Measurements from ENCODE around the gene WNT2. TPM values are rescaled to one million over a fixed set of nuclear protein-coding genes. Genes with fewer than 3 reads are reported as not detected.
A peak's percentile ranks its signal among the peaks of the same experiment; 100 is the strongest.

WNT2 gene
- total RNA-seq, 1 donor from 2014 or later: 0.07 TPM

DNA sequence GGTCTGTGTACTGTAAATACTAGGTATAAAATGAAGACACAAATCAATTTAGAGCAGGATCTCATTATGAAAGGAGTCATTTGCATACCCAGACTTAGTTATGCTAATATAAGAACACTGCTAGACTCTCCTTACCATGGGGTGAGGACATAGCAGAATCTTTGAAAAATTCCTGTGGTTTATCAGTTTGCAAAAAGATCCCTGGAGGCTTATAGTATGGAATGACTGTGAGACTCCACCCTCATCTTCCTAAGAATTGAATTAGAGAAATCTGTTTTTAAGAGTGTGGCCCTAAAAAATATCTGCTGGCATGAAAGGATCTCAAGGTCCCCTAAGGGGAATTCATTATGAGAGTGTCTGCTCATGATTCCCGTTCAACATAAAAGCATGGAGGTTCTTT, 63.2 kb downstream of the WNT2 start:
- no peak for TF ChIP-seq EZH2 (IDR thresholded peaks at IDR 0.05; ENCODE audit: insufficient read depth, low read length)
- TF ChIP-seq, protein P1, sequence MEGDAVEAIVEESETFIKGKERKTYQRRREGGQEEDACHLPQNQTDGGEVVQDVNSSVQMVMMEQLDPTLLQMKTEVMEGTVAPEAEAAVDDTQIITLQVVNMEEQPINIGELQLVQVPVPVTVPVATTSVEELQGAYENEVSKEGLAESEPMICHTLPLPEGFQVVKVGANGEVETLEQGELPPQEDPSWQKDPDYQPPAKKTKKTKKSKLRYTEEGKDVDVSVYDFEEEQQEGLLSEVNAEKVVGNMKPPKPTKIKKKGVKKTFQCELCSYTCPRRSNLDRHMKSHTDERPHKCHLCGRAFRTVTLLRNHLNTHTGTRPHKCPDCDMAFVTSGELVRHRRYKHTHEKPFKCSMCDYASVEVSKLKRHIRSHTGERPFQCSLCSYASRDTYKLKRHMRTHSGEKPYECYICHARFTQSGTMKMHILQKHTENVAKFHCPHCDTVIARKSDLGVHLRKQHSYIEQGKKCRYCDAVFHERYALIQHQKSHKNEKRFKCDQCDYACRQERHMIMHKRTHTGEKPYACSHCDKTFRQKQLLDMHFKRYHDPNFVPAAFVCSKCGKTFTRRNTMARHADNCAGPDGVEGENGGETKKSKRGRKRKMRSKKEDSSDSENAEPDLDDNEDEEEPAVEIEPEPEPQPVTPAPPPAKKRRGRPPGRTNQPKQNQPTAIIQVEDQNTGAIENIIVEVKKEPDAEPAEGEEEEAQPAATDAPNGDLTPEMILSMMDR (IDR thresholded peaks at IDR 0.05; ENCODE audit: insufficient read depth, low read depth, low read length): no peak

DNA sequence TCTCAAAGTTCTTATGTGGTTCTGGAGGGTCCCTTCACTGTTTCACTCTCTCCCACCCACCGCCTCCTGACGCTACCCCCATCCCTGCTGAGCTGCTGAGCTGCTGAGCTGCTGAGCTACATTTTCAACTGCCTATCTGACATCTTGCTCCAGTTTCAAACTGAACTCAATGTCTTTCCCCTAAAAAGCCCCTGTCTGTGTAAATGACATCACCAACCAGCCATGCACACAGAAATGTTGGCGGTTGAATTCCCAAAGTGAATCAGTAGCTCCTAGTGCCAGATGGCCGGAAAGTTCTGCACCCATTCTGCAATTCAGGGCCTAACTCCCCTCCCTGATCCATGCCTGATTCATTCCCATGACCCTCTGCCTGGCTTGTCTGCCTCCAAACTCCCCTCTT, 71.2 kb downstream of the WNT2 start:
- Mint-ChIP-seq H3K27me3 (ENCODE audit: low read depth, unreplicated experiment) (peaks cover 8% of the 10 kb centered on the region), H3K4me3 (ENCODE audit: unreplicated experiment) (no peak overlapping the region), H3K9me3 (ENCODE audit: unreplicated experiment) (peaks cover 4% of the 10 kb centered on the region), H3K36me3 (ENCODE audit: low read depth, unreplicated experiment) (no peaks in the 10 kb centered on the region), H3K4me1 (ENCODE audit: low read depth, unreplicated experiment) (peaks cover 35% of the 10 kb centered on the region), H3K27ac (ENCODE audit: unreplicated experiment) (peak overlapping the region; percentile 87)
- Histone ChIP-seq H2AFZ (ENCODE audit: low read depth, low read length) (peak overlapping the region; percentile 29), H3K27ac (ENCODE audit: low read depth, low read length) (peak overlapping the region; percentile 84), H4K20me1 (ENCODE audit: insufficient read depth, low read length) (no peaks in the 10 kb centered on the region), H3K9ac (ENCODE audit: low read length) (peak overlapping the region; percentile 61), H3K36me3 (ENCODE audit: insufficient read depth, low read length) (no peaks in the 10 kb centered on the region), H3K4me3 (ENCODE audit: insufficient read depth, low read depth, low read length) (no peak overlapping the region), H3K27me3 (ENCODE audit: insufficient read depth, low read length) (peaks cover 2% of the 10 kb centered on the region), H3K79me2 (ENCODE audit: insufficient read depth, low read length) (no peaks in the 10 kb centered on the region), H3K4me2 (ENCODE audit: low read length) (peak overlapping the region; percentile 50), H3K9me3 (ENCODE audit: insufficient read depth, low read depth, low read length) (no peaks in the 10 kb centered on the region), H3K4me1 (ENCODE audit: insufficient read depth, low read length) (peaks cover 17% of the 10 kb centered on the region)
- FAIRE-seq (no peak), DNase-seq (ENCODE audit: low read depth) (peak; percentile 95)
- no peak for TF ChIP-seq EZH2 (IDR thresholded peaks at IDR 0.05; ENCODE audit: insufficient read depth, low read length)
- TF ChIP-seq, protein P1 (IDR thresholded peaks at IDR 0.05; ENCODE audit: insufficient read depth, low read depth, low read length): no peak

More for the DNA sequence above, 63.2 kb downstream of the WNT2 start:
- Mint-ChIP-seq H3K9me3 (ENCODE audit: unreplicated experiment) (peaks cover 4% of the 10 kb centered on the region), H3K4me1 (ENCODE audit: low read depth, unreplicated experiment) (peaks cover 13% of the 10 kb centered on the region), H3K27me3 (ENCODE audit: low read depth, unreplicated experiment) (peaks cover 9% of the 10 kb centered on the region), H3K4me3 (ENCODE audit: unreplicated experiment) (no peak overlapping the region), H3K27ac (ENCODE audit: unreplicated experiment) (peak overlapping the region; percentile 41), H3K36me3 (ENCODE audit: low read depth, unreplicated experiment) (no peaks in the 10 kb centered on the region)
- Histone ChIP-seq H3K79me2 (ENCODE audit: insufficient read depth, low read length) (no peaks in the 10 kb centered on the region), H4K20me1 (ENCODE audit: insufficient read depth, low read length) (no peaks in the 10 kb centered on the region), H3K4me3 (ENCODE audit: insufficient read depth, low read depth, low read length) (no peak overlapping the region), H3K27me3 (ENCODE audit: insufficient read depth, low read length) (peaks cover 18% of the 10 kb centered on the region), H3K4me1 (ENCODE audit: insufficient read depth, low read length) (no peaks in the 10 kb centered on the region), H3K9ac (ENCODE audit: low read length) (no peak overlapping the region), H3K27ac (ENCODE audit: low read depth, low read length) (no peak overlapping the region), H3K36me3 (ENCODE audit: insufficient read depth, low read length) (no peaks in the 10 kb centered on the region), H2AFZ (ENCODE audit: low read depth, low read length) (no peak overlapping the region), H3K9me3 (ENCODE audit: insufficient read depth, low read depth, low read length) (no peaks in the 10 kb centered on the region), H3K4me2 (ENCODE audit: low read length) (no peak overlapping the region)
- DNase-seq (ENCODE audit: low read depth) (peak; percentile 64), FAIRE-seq (peak; percentile 89)

DNA sequence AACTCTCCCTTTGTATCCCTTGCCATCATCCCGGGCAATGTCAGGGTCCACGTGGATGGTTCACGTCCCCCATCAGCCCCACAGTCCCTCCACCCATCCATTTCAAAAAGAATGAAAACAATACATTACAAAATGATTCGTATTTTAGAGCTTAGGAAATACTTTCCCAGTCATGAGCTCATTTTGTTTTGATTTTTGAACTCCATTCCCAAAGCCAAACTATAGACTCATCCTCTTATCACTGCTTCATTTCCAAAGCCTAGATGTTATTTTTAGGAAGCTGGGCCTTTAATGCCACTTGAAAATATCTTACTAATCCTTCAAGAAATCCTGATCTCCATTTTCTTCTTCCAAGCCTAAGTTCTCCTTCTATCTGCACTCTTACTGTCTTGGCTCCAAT, 72.1 kb downstream of the WNT2 start:
- Mint-ChIP-seq H3K4me3 (ENCODE audit: unreplicated experiment) (no peak overlapping the region), H3K9me3 (ENCODE audit: unreplicated experiment) (peaks cover 4% of the 10 kb centered on the region), H3K36me3 (ENCODE audit: low read depth, unreplicated experiment) (no peaks in the 10 kb centered on the region), H3K27me3 (ENCODE audit: low read depth, unreplicated experiment) (peaks cover 5% of the 10 kb centered on the region), H3K27ac (ENCODE audit: unreplicated experiment) (peak overlapping the region; percentile 87), H3K4me1 (ENCODE audit: low read depth, unreplicated experiment) (peaks cover 35% of the 10 kb centered on the region)
- peaks cover 2% of the 10 kb centered on the region for H3K27me3 ChIP-seq (ENCODE audit: insufficient read depth, low read length)
- H3K4me2 ChIP-seq (ENCODE audit: low read length): peak overlapping the region; percentile 50
- no peaks in the 10 kb centered on the region for H4K20me1 ChIP-seq (ENCODE audit: insufficient read depth, low read length)
- H3K9me3 ChIP-seq (ENCODE audit: insufficient read depth, low read depth, low read length): no peaks in the 10 kb centered on the region
- H3K36me3 ChIP-seq (ENCODE audit: insufficient read depth, low read length): no peaks in the 10 kb centered on the region
- H3K79me2 ChIP-seq (ENCODE audit: insufficient read depth, low read length): no peaks in the 10 kb centered on the region
- FAIRE-seq (no peak), DNase-seq (ENCODE audit: low read depth) (peak; percentile 71)
- peak overlapping the region; percentile 61 for H3K9ac ChIP-seq (ENCODE audit: low read length)
- TF ChIP-seq EZH2 (IDR thresholded peaks at IDR 0.05; ENCODE audit: insufficient read depth, low read length): no peak
- TF ChIP-seq, protein P1 (IDR thresholded peaks at IDR 0.05; ENCODE audit: insufficient read depth, low read depth, low read length): no peak
- H2AFZ ChIP-seq (ENCODE audit: low read depth, low read length): no peak overlapping the region
- peak overlapping the region; percentile 84 for H3K27ac ChIP-seq (ENCODE audit: low read depth, low read length)
- H3K4me1 ChIP-seq (ENCODE audit: insufficient read depth, low read length): peaks cover 17% of the 10 kb centered on the region
- no peak overlapping the region for H3K4me3 ChIP-seq (ENCODE audit: insufficient read depth, low read depth, low read length)
